ENCODE results near the gene RPL15.
"Not testable (repeated sequence)": the region's sequence is repeated elsewhere in the genome, so short reads cannot be mapped to it uniquely, and the experiment has no call there.

RPL15 gene

DNA sequence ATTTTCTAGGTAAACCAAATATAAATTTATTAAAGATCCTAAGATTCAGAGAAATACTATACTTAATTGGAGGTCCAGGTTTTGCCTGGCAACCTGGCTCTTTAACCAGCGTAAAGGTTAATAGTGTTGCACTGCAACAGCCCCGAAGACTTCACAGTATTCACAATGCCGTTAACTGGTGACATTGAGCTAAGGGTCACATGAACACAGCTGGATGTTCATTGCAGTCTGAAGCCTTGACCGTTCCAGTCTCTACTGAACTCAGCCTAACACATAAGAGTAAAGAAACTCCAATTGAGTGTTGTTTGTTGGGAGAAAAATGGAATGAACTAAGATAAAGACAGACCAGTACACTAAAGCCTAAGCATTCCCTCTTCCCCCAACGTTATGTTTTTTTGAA is 27.0 kb upstream of the RPL15 start:
- DNase-seq: no peak

DNA sequence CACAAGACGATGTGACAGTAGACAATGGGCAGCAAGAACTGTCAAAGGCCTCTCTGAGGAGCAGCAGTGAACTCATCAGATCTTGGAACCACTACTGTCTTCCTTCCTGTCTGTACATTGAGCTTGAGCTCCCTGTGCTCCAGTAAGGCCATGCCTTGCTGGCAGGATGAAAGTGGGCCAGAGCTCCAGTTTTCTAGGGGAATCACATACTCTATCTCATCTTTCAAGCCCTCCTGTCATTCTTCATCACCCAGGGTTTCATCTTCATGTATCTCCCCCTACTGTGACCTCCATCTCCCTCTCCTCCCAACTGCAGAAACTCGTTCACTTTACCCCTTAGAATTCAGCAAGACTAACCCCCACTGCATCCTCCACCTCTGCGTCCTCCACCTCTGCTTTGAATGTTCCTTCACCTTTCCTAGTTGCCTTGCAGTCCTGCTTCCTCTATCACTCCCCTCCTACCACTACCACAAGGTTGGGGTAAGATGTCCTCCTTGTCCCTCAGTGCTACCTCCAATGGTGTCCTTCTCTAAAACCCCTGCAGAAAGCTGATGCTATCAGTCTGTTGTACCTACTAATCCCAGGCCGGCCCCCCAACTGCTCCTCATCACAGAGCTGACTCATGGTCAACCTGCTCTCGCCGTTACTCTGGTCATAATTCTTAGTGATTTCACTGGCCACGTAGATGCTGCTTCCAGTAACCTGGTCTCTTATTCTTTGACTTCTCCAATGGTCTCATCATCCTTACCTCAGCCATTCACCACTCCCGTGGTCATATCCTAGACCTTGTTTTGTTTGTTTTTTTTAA is 22.5 kb upstream of the RPL15 start:
- no peak for DNase-seq

DNA sequence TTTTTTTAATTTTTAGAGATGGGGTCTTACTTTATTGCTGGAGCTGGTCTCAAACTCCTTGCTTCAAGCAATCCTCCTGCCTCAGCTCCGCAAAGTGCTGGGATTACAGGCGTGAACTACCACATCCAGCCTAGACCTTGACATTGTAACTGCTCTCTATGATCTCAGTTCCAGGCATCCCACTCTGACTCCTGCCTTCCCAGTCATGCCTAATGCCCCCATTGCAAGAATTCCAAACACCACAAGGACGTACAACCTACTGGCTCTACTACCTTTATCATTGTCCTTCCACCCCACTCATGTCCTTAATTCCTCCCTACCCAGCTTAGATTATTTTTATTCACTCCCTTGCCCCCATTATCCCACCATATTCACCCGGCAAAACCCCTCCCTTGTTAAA is 21.8 kb upstream of the RPL15 start:
- DNase-seq: no peak

DNA sequence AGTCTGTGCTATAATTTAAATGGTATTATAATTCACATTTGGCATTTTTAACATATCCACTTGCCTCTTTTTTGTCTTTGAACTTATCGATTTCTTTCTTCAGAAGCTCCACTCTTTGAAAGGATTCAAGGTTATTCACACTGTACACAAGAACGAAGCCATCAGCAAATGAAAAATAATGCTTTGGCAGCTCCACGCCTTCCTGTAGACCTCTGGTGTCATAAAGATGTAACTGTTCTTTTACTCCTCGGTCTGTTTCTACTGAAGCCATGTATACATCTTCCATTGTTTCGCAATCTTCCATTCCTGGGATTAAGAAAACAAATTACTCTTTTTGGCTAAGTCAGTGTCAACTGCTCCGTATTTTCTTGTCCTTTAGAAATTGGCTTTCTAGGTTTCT is 16.2 kb upstream of the RPL15 start:
- DNase-seq: no peak

DNA sequence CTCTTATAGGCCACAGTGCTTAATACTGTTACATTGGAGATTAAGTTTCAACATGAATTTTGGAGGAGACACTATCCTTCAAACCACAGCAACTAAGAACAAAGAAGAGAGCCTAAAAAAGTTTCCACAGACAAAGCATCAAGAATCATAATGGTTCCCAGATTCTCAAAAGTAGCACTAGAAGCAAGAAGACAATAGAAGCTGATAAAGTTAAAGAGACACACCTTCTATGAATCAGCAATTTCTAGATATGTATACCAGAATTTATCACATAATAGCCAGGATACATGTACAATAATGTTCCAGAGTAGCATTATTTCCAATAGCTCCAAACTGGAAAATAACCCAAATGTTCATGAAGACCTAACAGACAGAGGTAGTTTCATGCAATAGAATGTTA is 12.4 kb upstream of the RPL15 start:
- no peak for DNase-seq

DNA sequence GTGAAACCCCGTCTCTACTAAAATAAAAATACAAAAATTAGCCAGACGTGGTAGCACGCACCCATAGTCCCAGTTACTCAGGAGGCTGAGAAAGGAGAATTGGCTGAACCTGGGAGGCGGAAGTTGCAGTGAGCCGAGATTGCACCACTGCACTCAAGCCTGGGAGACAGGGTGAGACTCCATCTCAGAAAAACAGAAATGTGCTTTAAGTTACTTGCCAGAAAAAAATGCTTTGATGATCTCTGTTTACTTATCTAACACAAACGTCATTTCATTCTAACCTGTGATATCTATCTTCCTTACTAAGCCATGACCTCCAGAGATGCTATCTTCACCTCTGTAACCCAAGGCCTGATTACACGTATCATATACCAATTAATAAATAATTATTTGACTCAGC is 7.6 kb upstream of the RPL15 start:
- no peak for DNase-seq

DNA sequence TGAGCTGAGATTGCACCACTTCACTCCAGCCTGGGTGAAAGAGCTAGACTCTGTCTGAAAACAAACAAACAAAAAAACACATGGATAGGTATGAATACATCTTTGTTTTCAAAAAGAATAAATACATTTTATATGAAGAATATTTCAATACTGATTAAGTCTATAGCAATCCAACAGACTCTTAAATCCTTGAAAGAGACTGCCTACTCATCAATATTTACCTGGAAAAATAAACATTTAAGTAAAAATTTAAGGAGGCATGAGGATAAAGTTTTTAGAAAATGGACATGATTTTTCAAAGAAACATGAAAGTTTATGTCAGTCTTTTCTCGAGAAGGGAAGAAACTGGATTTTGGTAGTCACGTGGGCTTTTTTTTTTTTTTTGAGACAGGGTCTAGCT is 5.5 kb upstream of the RPL15 start:
- no peak for DNase-seq

DNA sequence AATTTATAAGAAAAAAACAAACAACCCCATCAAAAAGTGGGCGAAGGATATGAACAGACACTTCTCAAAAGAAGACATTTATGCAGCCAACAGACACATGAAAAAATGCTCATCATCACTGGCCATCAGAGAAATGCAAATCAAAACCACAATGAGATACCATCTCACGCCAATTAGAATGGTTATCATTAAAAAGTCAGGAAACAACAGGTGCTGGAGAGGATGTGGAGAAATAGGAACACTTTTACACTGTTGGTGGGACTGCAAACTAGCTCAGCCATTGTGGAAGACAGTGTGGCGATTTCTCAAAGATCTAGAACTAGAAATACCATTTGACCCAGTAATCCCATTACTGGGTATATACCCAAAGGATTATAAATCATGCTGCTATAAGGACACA is 4.6 kb upstream of the RPL15 start:
- not testable (repeated sequence) for DNase-seq

DNA sequence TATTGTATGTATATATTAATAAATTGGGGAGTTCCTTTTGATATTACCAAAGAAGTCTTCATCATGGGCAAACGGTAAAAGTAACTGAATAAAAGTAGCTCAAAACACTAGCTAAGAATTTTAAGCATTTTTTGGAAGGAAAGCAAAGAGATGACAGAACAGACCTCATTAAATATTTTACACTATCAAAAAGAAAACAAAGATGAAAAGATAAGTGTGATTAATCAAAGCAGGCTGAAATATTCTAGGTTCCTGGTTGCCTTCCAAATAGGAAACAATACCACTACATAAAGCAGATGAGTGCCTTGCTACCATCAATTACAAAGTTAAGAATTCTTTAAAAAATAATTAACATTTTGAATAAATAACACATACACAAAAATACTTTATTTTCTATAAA is 3.8 kb upstream of the RPL15 start:
- DNase-seq: no peak

DNA sequence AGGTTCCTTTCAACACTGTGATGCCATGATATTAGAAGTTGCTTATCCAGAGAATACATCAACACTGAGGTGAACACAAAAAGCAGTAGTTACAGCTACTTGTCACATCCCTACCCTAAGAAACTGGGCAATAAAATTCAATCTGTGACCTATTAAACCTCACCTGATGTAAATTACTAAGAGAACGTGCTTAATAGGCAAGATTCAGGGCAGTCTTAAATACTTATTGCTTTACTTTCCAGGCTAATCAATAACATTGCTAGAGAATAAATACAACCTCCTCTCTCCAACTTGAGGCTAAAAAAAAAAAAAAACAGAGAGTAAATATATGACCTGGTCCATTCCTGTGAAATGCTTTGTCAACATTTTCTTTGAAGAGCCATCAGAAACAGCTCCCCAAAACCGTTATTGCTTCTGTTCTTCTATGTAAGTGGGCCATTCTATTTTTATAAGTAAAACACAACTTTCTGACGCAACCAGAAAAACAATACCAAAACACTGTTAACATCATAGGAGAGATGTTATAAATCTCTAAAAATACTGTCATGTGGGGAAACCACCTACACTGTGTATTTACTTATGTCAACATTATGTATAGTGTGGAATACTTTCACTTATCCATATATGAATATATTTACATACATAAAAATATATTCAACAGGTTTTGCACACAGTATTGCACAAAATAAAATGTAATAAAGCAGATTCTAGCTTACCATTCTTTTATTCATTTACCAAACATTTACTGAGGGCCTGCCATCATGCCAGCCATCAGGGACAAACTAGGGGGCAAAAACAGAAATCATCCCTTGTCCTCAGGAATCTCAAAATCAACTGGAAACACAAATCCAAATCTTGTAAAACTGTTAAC is 2.8 kb upstream of the RPL15 start:
- DNase-seq: no peak

DNA sequence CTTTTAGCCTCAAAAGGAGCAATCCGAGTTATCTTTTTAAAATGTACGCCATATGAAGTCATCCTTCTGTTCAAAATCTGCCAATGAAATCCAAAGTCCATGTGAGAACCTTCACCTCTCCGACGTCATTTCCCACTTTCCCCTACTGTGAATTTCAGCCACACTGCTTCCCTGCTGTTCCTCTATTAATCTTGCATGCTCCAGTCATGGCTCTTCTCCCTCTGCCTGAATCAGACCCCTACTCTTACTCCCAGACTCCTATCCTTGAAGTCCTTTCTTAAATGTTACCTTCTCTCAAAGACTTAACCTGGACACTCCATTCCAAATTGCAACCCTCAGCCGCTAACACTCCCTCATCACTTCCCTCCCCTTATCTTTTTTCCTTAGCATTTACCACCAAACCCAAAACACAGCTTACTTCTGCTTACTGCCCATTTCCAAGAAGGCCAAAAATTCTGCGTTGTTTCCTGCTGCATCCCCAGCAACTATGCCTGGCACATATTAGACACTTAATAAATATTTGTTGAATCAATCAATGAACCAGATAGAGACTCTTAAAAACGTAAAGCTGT is 1.3 kb upstream of the RPL15 start:
- DNase-seq: no peak

DNA sequence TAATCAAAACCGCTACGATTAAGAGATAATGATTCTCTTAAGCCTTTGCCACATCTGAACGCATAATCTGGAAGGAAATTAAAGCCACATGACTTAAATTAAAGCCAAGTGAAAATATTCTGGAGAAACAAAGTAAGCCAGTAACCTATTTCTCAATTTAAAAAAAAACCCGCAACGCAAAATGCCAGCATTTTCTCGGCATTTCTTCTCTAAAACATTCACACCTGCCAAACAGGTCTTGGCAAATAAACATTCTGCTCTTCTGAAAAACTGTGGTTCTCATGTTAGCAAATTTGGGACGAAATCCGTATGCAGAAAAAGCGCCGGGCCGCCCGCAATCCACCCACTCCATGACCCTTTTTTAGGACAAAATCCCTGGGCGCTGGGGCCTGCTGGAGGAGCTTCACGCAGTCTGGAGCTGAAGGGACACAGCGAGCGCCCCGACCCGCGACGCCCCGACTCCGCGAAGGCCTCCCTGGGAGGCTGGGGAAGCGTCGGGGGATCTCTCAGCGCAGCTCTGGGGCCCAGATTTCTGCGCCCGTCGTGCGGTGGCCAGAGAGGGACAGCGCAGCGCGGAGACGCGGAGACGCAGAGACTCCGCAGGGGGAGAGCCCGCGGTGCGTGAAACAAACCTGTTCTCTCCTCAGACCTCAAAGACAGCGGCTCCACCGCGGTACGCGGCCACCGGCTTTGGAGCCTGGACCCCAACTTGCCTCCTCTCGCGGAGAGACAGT is 613 bp upstream of the RPL15 start:
- no peak for DNase-seq

DNA sequence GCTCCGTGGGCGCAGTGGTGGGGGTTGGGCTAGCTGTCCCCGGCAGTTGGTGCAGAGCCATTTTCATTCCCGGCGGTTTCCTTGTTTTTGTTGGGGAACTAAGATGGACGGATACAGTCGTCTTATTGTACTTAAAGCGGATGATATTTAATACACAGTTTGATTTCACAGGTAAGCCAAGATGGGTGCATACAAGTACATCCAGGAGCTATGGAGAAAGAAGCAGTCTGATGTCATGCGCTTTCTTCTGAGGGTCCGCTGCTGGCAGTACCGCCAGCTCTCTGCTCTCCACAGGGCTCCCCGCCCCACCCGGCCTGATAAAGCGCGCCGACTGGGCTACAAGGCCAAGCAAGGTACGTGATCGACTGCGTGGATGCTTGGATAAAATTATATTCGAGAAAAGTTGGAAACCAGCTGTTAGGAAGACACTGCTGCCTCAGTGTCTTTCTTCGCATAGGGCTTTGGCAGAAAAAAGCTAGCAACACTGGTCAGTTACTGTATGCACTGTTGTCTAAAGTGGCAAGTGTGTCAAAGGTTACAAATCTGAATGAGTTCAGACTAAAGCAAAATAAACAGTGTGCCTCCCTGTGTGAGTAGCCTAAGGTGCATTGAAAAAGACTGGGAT is 859 bp downstream of the RPL15 start:
- not testable (repeated sequence) for DNase-seq

DNA sequence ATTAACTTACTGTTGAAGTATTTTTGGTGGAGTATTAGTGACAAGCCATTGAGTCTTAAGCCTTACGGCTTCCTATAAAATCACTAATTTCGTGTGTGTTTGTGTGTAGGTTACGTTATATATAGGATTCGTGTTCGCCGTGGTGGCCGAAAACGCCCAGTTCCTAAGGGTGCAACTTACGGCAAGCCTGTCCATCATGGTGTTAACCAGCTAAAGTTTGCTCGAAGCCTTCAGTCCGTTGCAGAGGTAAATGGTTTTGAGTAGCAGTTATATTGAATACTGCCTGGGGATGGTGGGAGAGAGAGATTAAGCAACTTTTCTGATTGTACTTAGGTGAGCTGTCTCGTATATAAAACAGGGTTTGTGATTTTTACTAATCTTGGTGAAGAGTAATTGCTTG is 1.4 kb downstream of the RPL15 start:
- DNase-seq: not testable (repeated sequence)

DNA sequence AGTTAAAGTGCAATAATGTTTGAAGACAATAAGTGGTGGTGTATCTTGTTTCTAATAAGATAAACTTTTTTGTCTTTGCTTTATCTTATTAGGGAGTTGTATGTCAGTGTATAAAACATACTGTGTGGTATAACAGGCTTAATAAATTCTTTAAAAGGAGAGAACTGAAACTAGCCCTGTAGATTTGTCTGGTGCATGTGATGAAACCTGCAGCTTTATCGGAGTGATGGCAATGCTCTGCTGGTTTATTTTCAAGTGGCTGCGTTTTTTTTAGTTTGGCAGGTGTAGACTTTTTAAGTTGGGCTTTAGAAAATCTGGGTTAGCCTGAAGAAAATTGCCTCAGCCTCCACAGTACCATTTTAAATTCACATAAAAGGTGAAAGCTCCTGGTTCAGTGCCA is 2.7 kb downstream of the RPL15 start:
- DNase-seq: no peak

DNA sequence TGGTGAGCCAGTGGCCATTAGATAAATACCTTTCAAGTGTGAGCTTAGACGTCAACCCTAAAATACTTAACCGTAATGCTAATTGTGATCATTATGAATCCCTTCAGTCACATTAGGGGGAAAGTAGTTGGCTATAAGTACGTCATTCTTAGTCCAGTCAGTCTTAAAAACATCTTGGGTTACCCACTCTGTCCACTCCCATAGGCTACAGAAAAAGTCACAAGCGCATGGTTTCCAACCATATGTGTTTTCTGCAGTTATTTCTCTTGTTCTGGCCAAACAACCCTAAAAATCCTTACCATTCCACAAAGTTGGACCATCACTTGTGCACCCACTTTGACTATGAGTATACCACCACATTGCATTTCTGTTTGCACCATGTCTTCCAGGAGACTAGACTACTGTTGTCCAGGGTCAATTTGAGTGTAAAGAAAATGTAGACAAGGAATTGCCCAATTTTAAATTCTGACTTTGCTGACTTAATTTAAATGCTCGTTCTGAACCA is 3.3 kb downstream of the RPL15 start:
- no peak for DNase-seq

DNA sequence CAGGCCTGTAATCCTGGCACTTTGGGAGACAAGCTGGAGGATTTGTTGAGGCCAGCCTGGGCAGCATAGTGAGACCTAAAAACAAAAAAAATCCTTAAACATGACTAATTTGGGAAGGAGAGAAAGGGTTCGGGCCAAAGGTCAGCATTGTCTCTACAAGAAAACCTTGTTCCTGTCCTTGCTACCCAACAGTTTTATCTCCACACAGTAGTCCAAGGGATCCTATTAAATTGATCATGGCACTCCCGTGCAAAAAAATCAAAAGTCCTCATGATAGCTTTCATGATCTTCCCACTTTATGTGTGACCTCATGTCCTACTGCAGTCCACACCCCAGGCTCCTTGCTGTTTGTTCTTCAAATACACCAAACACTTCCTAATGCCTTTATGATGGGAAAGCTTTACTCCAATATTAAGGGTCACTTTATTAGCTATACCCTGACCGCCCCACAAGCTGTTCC is 4.2 kb downstream of the RPL15 start:
- no peak for DNase-seq

DNA sequence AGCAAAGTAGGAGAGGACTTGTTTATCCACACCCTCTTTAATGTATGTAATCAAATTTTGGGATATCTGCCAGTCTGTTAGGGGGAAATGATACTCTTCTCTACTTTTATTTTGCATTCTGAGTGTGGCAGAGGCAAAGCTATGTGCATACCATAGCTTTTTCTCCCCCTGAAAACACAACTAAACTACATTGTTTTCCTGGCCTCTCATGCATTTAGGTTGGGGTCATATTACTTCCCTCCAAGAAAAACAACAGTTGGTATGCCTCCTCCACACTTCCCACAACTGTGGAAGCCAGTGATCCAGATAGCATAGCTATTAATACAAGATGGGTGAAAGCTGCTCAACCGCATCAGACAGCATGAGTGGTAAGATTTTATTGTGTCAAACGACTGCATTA is 6.9 kb downstream of the RPL15 start:
- DNase-seq: no peak

DNA sequence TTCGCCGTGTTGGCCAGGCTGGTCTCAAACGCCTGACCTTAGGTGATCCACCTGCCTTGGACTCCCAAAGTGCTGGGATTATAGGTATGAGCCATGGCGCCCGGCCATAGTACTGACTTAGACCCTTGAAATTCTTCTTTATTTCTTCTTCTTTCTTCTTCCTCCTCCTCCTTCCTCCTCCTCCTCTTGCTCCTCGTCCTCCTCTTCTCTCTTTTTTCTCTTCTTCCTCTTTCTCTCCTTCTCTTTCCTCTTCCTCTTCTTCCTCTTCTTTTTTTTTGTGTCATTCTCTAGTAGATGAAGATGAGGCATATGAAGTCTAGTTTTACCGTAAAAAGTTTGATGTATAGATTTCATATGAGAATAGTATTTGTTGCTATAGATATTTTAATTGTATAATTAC is 9.3 kb downstream of the RPL15 start:
- no peak for DNase-seq

DNA sequence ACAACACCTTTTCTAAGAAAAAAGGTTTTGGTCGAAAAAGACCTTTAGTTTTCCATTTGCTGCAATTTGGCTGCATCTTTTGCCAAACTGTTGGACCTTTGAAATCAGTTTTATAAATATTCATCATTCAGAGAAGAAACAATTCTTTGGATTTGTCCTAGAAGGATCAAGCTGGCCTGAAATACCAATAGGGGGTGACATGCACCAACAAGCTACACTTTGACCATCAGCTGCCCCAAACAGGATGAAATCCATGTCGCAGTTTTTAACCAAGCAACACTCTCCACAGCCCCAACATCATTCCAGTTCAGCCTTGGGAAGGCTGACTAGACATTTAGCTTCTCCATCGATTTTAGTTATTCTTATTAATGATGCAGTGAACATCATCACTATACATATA is 9.8 kb downstream of the RPL15 start:
- DNase-seq: no peak

DNA sequence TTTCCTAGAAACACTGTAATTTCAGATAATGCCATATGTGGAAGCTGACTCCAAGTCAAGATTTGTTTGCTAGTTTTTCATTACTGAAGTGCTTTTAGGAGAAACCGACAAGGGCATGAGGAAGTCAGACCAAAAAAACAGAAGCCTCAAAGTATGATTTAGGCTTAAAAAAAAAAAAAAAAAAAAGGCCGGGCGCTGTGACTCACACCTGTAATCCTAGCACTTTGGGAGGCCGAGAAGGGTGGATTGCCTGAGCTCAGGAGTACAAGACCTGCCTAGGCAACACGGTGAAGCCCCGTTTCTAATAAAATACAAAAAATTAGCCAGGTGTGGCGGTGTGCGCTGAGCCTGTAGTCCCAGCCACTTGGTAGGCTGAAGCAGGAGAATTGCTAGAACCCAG is 11.6 kb downstream of the RPL15 start:
- no peak for DNase-seq

DNA sequence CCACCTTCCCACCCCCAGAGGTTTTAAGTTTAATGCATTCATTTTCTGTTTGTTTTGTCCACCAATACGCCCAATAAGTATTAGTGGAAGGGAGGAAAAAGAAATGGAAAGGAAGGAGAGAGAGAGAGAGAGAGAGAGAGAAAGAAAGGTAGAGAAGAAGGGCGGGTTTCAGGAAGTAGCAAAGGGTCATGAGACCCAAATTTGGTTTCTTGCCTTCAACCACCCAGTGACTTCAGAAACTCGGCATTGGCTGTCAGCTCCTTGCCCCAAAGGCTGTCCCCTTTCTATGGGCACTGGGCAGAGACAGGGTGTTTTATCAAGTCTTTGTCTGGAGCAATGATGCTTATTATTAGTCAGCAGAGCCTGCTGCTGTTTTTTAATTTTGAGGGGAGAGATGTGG is 14.7 kb downstream of the RPL15 start:
- DNase-seq: no peak

DNA sequence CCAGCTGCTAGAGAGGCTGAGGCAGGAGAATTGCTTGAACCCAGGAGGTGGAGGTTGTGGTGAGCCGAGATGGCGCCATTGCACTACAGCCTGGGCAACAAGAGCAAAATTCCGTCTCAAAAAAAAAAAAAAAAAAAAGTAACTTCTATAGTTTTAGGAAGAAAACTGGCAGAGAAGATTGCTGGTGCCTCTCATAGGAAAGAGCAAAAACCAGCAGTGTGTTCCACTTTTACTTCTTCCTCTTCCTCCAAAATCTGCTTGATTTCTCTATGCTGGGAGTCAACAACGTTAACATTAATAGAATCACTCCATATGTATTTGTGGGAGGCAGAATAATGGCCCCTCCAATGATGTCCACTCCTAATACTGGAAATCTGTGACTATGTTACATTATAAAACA is 15.6 kb downstream of the RPL15 start:
- no peak for DNase-seq
